Kidney (tissue), 14 donors: ENCODE data around the gene EVA1A. TPM values are rescaled to one million over a fixed set of nuclear protein-coding genes. Genes with fewer than 3 reads are reported as not detected.

ENCODE experiments used
- DNase-seq, 5 donors: peaks; one replicate each; pipeline ENCODE4 v3.0.0-alpha.2; 2013 to 2020
- FAIRE-seq: peaks from 2 replicates; lab custom pipeline; 2012; peaks lifted over from hg19 to GRCh38; lab: Jason Lieb, UNC
- H3K27ac ChIP-seq, 2 donors: one replicate each; pipeline ENCODE4 v1.7.0; 2013; ENCODE audit warnings: low read depth in 2 of 2, low read length in 2 of 2, inconsistent platforms in 1 of 2
- H3K27me3 ChIP-seq: one replicate; pipeline ENCODE4 v1.7.1; 2013; ENCODE audit warnings: low read length, inconsistent platforms; ENCODE audit not compliant: control insufficient read depth, insufficient read depth
- H3K36me3 ChIP-seq, 3 donors: one replicate each; pipeline versions ENCODE4 v1.7.0 to v1.7.1; 2013; ENCODE audit warnings: low read length in 3 of 3, control low read depth in 1 of 3, inconsistent platforms in 1 of 3; ENCODE audit not compliant: insufficient read depth in 3 of 3, control insufficient read depth in 2 of 3
- H3K4me1 ChIP-seq, 3 donors: one replicate each; pipeline versions ENCODE4 v1.7.0 to v1.7.1; 2013; ENCODE audit warnings: low read length in 3 of 3, inconsistent platforms in 1 of 3, low read depth in 1 of 3; ENCODE audit not compliant: control insufficient read depth in 2 of 3, insufficient read depth in 2 of 3
- H3K4me3 ChIP-seq, 3 donors: one replicate each; pipeline versions ENCODE4 v1.7.0 to v1.8.1; 2013; ENCODE audit warnings: low read length in 3 of 3, control low read depth in 1 of 3, inconsistent platforms in 1 of 3
- H3K9ac ChIP-seq, 3 donors: one replicate each; pipeline versions ENCODE4 v1.7.0 to v1.7.1; 2013; ENCODE audit warnings: low read length in 3 of 3, control low read depth in 1 of 3, inconsistent platforms in 1 of 3
- H3K9me3 ChIP-seq, 3 donors: one replicate each; pipeline versions ENCODE4 v1.7.0 to v1.7.1; 2013; ENCODE audit warnings: low read length in 3 of 3, control low read depth in 1 of 3, inconsistent platforms in 1 of 3; ENCODE audit not compliant: control insufficient read depth in 2 of 3, insufficient read depth in 1 of 3
- intact Hi-C: fragments of 100-400 bp; cut with DNase I; formaldehyde crosslinking; loops from one replicate; pipeline ENCODE4 v1.11.1; 2022
- polyA plus RNA-seq: library from polyadenylated mRNA; stranded (reverse); fragments of 350-450 nt; fragmentation: Illumina TruSeq; extraction: RNeasy Lipid Tissue Mini Kit (QIAGEN cat#74804); gene quantifications from one replicate; pipeline ENCODE4 v1.2.3, GENCODE V29; 2014; ENCODE audit warnings: low read depth, low replicate concordance; ENCODE audit not compliant: insufficient read depth
- total RNA-seq: library from RNA; stranded (reverse); fragmentation: NEBNext Ultra II Directional; extraction: Animal tissue kit (Norgen Biotek cat#: 25700); gene quantifications from one replicate; pipeline ENCODE4 v1.2.1, GENCODE V29; 2021
- TF ChIP-seq, protein P1 (sequence below): IDR thresholded peaks from 3 replicates; pipeline ENCODE4 v1.5.1; 2012; ENCODE audit warnings: mild to moderate bottlenecking, moderate library complexity, borderline replicate concordance; ENCODE audit not compliant: insufficient read depth; ENCODE audit errors: extremely low read depth
- donor health status: control.
- donor health status: control.
- donor health status: control.
- donor health status: control.
- donor health status: control.
- donor health status: DM: yes; HTN: yes; CAD: no.
- donor health status: Normal renal cell carcinoma (clear cell type).

The EVA1A gene
- total and polyA plus RNA-seq, 2 donors from 2014 or later: 28.1 to 32.4 TPM

DNA sequence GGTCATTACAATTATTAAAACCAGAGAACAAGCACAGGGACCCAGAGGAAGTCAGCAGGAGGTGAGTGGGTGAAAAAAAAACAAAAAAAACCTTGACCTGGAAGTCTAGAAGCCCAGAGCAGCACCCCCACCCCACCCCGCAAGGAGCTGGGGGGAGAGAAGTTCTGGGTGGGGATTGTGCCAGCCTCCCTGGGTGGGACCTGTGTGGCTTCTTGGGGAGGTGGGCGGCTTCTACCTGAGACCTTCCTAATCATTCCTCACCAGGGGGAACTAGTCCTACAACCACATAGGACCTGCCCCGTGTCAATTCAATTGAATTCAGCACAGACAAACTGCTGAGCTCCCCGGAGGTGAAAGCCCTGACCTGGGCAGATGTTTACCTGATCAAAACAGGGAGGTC lies 17.3 kb downstream of the EVA1A start:
- intact Hi-C loops: no loop called here
- DNase-seq (no peak), FAIRE-seq (no peak)
- Histone ChIP-seq H3K9me3 (no peaks in the 10 kb centered on the region), H3K4me3 (no peak overlapping the region), H3K4me1 (peaks cover 0 to 4% (median 0%) of the 10 kb centered on the region in 3 donors), H3K9ac (no peak overlapping the region), H3K36me3 (peaks cover 0 to 3% (median 0%) of the 10 kb centered on the region in 3 donors), H3K27me3 (no peaks in the 10 kb centered on the region), H3K27ac (no peak overlapping the region)
- TF ChIP-seq, protein P1, sequence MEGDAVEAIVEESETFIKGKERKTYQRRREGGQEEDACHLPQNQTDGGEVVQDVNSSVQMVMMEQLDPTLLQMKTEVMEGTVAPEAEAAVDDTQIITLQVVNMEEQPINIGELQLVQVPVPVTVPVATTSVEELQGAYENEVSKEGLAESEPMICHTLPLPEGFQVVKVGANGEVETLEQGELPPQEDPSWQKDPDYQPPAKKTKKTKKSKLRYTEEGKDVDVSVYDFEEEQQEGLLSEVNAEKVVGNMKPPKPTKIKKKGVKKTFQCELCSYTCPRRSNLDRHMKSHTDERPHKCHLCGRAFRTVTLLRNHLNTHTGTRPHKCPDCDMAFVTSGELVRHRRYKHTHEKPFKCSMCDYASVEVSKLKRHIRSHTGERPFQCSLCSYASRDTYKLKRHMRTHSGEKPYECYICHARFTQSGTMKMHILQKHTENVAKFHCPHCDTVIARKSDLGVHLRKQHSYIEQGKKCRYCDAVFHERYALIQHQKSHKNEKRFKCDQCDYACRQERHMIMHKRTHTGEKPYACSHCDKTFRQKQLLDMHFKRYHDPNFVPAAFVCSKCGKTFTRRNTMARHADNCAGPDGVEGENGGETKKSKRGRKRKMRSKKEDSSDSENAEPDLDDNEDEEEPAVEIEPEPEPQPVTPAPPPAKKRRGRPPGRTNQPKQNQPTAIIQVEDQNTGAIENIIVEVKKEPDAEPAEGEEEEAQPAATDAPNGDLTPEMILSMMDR: no peak

DNA sequence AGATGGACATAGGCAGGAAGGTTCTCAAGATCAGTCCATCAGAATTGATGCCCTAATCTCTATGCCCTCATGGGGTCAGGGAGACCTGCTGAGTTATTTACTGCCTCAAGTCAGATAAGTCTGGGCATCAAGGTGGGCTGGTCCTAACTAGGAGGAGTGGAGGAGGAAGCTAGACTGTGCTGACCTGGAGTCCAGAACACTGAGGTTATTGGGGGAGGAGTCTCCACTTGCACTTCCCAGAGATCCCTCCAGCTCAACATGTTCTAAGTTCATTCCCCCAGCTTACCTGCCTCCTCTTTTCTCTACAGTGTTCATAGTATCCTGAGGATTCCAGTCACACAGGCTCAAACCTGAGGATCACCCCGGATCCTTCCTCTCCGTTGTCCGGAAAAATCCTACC lies 19.3 kb downstream of the EVA1A start:
- no peak for DNase-seq
- no peak overlapping the region for H3K9ac ChIP-seq
- H3K4me1 ChIP-seq: peaks cover 0 to 2% (median 0%) of the 10 kb centered on the region in 3 donors
- H3K27me3 ChIP-seq: no peaks in the 10 kb centered on the region
- no peak overlapping the region for H3K4me3 ChIP-seq
- H3K9me3 ChIP-seq: no peaks in the 10 kb centered on the region
- H3K36me3 ChIP-seq: peaks cover 0 to 3% (median 0%) of the 10 kb centered on the region in 3 donors
- intact Hi-C loops: no loop called here
- FAIRE-seq: no peak
- TF ChIP-seq, protein P1: no peak
- no peak overlapping the region for H3K27ac ChIP-seq

DNA sequence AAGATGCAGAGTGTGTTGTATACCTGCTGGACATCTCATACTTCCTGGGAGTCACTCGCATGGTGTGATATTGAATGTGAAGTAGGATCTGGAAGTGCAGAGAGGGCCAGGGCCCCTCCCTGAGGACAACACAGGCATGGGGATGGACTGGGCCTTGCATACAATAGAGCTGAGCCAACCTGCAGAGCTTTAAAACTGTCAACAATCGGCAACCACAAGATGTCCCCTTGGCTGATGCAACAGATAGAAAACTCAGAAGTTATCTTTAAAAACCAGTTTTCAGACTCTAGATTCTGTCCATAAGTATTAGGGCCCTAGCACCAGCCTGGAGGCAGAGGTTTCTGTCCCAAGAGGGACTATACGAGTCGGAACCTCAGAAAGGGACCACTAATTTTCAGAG lies 19.7 kb downstream of the EVA1A start:
- H3K4me1 ChIP-seq: peaks cover 0 to 1% (median 0%) of the 10 kb centered on the region in 3 donors
- no peaks in the 10 kb centered on the region for H3K27me3 ChIP-seq
- no peaks in the 10 kb centered on the region for H3K9me3 ChIP-seq
- no peak overlapping the region for H3K27ac ChIP-seq
- H3K9ac ChIP-seq: no peak overlapping the region
- FAIRE-seq (no peak), DNase-seq (no peak)
- intact Hi-C loops: no loop called here
- peaks cover 0 to 3% (median 0%) of the 10 kb centered on the region in 3 donors for H3K36me3 ChIP-seq
- no peak overlapping the region for H3K4me3 ChIP-seq
- TF ChIP-seq, protein P1: no peak
